K562 (cell line): ENCODE data around the gene MYBPH. TPM values are rescaled to one million over a fixed set of nuclear protein-coding genes. Genes with fewer than 3 reads are reported as not detected.

Experiments
- ATAC-seq: fragments of 200-7000 bp; cut with Tn5 transposase; 3 replicates; pipeline ENCODE4 v1.9.1; 2020; ENCODE audit warnings: moderate library complexity
- BruUV-seq: library from RNA; stranded (reverse); fragments of 400-500 nt; replicated peaks from 2 replicates; lab custom pipeline; 2021; lab: Mats Ljungman, UMichigan
- CTCF ChIA-PET: fragments of 300-600 bp; formaldehyde crosslinking; extraction: SDS; loops from one replicate; lab custom pipeline; 2021; ENCODE audit warnings: low intra/inter-chr PET ratio; lab: Yijun Ruan, JAX
- POLR2A ChIA-PET: fragments of 300-600, 350-650 bp; sonication (Branson Sonifier 250); formaldehyde crosslinking; extraction: SDS; loops from one replicate; lab custom pipeline; 2021; ENCODE audit warnings: antibody characterized with exemption, inconsistent platforms; lab: Yijun Ruan, JAX
- DNase-seq, 4 experiments: peaks; one replicate each; pipeline versions ENCODE4 v3.0.0 to v3.0.0-alpha.2; 2011 to 2018; ENCODE audit warnings: low spot score in 3 of 4, mixed read lengths in 3 of 4; ENCODE audit errors: extremely low read depth in 1 of 4
- FAIRE-seq: peaks from 2 replicates; lab custom pipeline; 2011; peaks lifted over from hg19 to GRCh38; lab: Jason Lieb, UNC
- H2AFZ ChIP-seq: 2 replicates; pipeline ENCODE4 v1.6.0; 2011; ENCODE audit warnings: low read depth, low read length, control low read depth, inconsistent platforms
- H3K27ac ChIP-seq: fragments of 200-600 bp; 3 replicates; pipeline ENCODE4 v1.8.0; 2011; ENCODE audit warnings: low read depth, mild to moderate bottlenecking, control low read depth, inconsistent platforms, low read length, moderate library complexity, mixed read lengths; ENCODE audit errors: extremely low read depth
- H3K27me3 ChIP-seq, 2 experiments: fragments of 300-600 bp in 1 of 2; 2 replicates in 1 of 2; 3 replicates in 1 of 2; pipeline versions ENCODE4 v1.6.0 to v1.8.0; 2011; ENCODE audit warnings: inconsistent platforms in 2 of 2, low read length in 2 of 2, mild to moderate bottlenecking in 1 of 2, mixed read lengths in 1 of 2, moderate library complexity in 1 of 2; ENCODE audit not compliant: control insufficient read depth in 2 of 2, insufficient read depth in 2 of 2
- H3K36me3 ChIP-seq: fragments of 300-600 bp; 3 replicates; pipeline ENCODE4 v1.8.0; 2011; ENCODE audit warnings: mild to moderate bottlenecking, low read length, inconsistent platforms; ENCODE audit not compliant: control insufficient read depth, insufficient read depth
- H3K4me1 ChIP-seq, 2 experiments: fragments of 200-600 bp in 1 of 2; replicated peaks in 1 of 2; 2 replicates in 1 of 2; 3 replicates in 1 of 2; pipeline versions ENCODE4 v1.5.1 to v1.8.0; 2011; ENCODE audit warnings: inconsistent platforms in 2 of 2, low read length in 2 of 2, mild to moderate bottlenecking in 1 of 2, mixed read lengths in 1 of 2, moderate library complexity in 1 of 2; ENCODE audit not compliant: control insufficient read depth in 2 of 2, insufficient read depth in 2 of 2
- H3K4me2 ChIP-seq: 2 replicates; pipeline ENCODE4 v1.6.1; 2011; ENCODE audit warnings: low read length, control low read depth, inconsistent platforms, mixed read lengths; ENCODE audit not compliant: insufficient read depth
- H3K4me3 ChIP-seq: fragments of 200-600 bp; sonication (generic), shearing (Covaris generic); 2 replicates; pipeline ENCODE4 v1.5.1; 2016; ENCODE audit warnings: control low read depth, inconsistent platforms
- H3K79me2 ChIP-seq: fragments of 200-600 bp; 3 replicates; pipeline ENCODE4 v1.8.0; 2011; ENCODE audit warnings: low read length, inconsistent platforms; ENCODE audit not compliant: control insufficient read depth, insufficient read depth
- H3K9ac ChIP-seq, 2 experiments: 2 replicates each; pipeline versions ENCODE4 v1.6.0 to v1.6.1; 2011; ENCODE audit warnings: low read depth in 2 of 2, low read length in 2 of 2, control low read depth in 1 of 2, inconsistent platforms in 1 of 2, mild to moderate bottlenecking in 1 of 2, mixed read lengths in 1 of 2; ENCODE audit not compliant: insufficient read depth in 1 of 2
- H3K9me1 ChIP-seq: one replicate; pipeline ENCODE4 v1.6.0; 2011; ENCODE audit warnings: inconsistent platforms, mild to moderate bottlenecking, low read length, moderate library complexity; ENCODE audit not compliant: control insufficient read depth, insufficient read depth
- H3K9me3 ChIP-seq: replicated peaks from 2 replicates; pipeline ENCODE4 v1.5.1; 2011; ENCODE audit warnings: low read depth, low read length, inconsistent platforms; ENCODE audit not compliant: control insufficient read depth, insufficient read depth
- H4K20me1 ChIP-seq: replicated peaks from 2 replicates; pipeline ENCODE4 v1.6.1; 2011; ENCODE audit warnings: low read length, inconsistent platforms, mixed read lengths; ENCODE audit not compliant: control insufficient read depth, insufficient read depth
- CHAMP1 ChIP-seq: fragments of 450-650 bp; IDR thresholded peaks from 2 replicates; pipeline ENCODE4 v1.6.1; 2016; ENCODE audit warnings: mild to moderate bottlenecking
- CXXC5 ChIP-seq: fragments of 250-450 bp; sonication (Bioruptor Pico); IDR thresholded peaks from 2 replicates; pipeline ENCODE4 v1.8.0; 2022; ENCODE audit warnings: inconsistent platforms, mild to moderate bottlenecking, moderate library complexity
- DDX20 ChIP-seq: fragments of 450-650 bp; IDR thresholded peaks from 2 replicates; pipeline ENCODE4 v1.6.1; 2016; ENCODE audit warnings: missing genetic modification characterization, low read depth, mild to moderate bottlenecking, missing compliant biosample characterization, moderate library complexity
- EP300 ChIP-seq: IDR thresholded peaks from 2 replicates; pipeline ENCODE4 v1.6.1; 2012; ENCODE audit warnings: low read length, improper control_type of control experiment
- MBD2 ChIP-seq: sonication (generic); IDR thresholded peaks from 2 replicates; pipeline ENCODE4 v1.6.1; 2016; ENCODE audit warnings: low read depth, borderline replicate concordance
- NR2F6 ChIP-seq: fragments of 450-650 bp; formaldehyde crosslinking; IDR thresholded peaks from 2 replicates; pipeline ENCODE4 v1.4.0; 2020; ENCODE audit warnings: mild to moderate bottlenecking
- TAL1 ChIP-seq: fragments of 450-650 bp; IDR thresholded peaks from 2 replicates; pipeline ENCODE4 v1.6.1; 2016; ENCODE audit warnings: mild to moderate bottlenecking
- THRA ChIP-seq: fragments of 450-650 bp; IDR thresholded peaks from 2 replicates; pipeline ENCODE4 v1.6.1; 2017; ENCODE audit warnings: mild to moderate bottlenecking, moderate library complexity
- ZEB2 ChIP-seq: fragments of 450-650 bp; IDR thresholded peaks from 2 replicates; pipeline ENCODE4 v1.6.1; 2016
- WGBS: fragments of 100-300 bp; shearing (Covaris generic); methylation state at CpG from one replicate; pipeline ENCODE4 v1.1.6; 2016; ENCODE audit warnings: low coverage, mixed read lengths; ENCODE audit not compliant: insufficient coverage; ENCODE audit errors: missing lambda C conversion rate; 5-methylcytosine and 5-hydroxymethylcytosine counted together
- in situ Hi-C: fragments of 300-500 bp; cut with MboI; formaldehyde crosslinking; loops from 4 replicates; pipeline ENCODE4 v1.15.0; 2018; ENCODE audit warnings: inconsistent platforms, mixed read lengths
- intact Hi-C: fragments of 100-400 bp; cut with micrococcal nuclease; formaldehyde crosslinking; loops from 2 replicates; pipeline ENCODE4 v1.14.2; 2022
- polyA plus RNA-seq, 8 experiments: library from polyadenylated mRNA; depleted of rRNA in 4 of 8; stranded (reverse) in 5 of 8; unstranded in 3 of 8; fragments of >200 nt; fragmentation: Nextera tagmentation in 2 of 8; fragmentation: Illumina TruSeq in 1 of 8; extraction: Ambion mirVana in 2 of 8; extraction: Trizol in 1 of 8; gene quantifications; 2 replicates each; pipeline versions ENCODE4 v1.2.1 to v1.2.3, GENCODE V29; 2011 to 2014; ENCODE audit warnings: inconsistent platforms in 1 of 8, missing spikeins in 1 of 8
- total RNA-seq, 7 experiments: library from RNA; depleted of rRNA in 6 of 7; stranded (reverse); fragments of >200 nt in 6 of 7; fragmentation: Illumina TruSeq in 2 of 7; extraction: Trizol in 2 of 7; gene quantifications; 2 replicates each; pipeline versions ENCODE4 v1.2.1 to v1.2.3, GENCODE V29; 2011 to 2021; ENCODE audit warnings: low replicate concordance in 1 of 7

Gene MYBPH
- total and polyA plus RNA-seq, 9 of the 15 experiments (the other 6 are each of a cell fraction or from before 2014, with no cell fraction given), result 0.13 TPM; not detected in 8

- WGBS, result 0% methylated on average over 6 of the region's 6 CpGs
- Histone ChIP-seq H3K4me3 (no peak overlapping the region), H3K27me3 (peaks cover 20 to 56% of the 10 kb centered on the region in 2 experiments; a peak in 4 of 5 replicates), H2AFZ (no peak overlapping the region), H3K27ac (no peak overlapping the region), H3K4me2 (no peak overlapping the region), H3K9me3 (no peaks in the 10 kb centered on the region), H3K79me2 (no peaks in the 10 kb centered on the region), H3K9ac (no peak overlapping the region), H4K20me1 (peaks cover 8% of the 10 kb centered on the region; the same call in 1 of the 2 replicates), H3K4me1 (peaks cover 0 to 4% of the 10 kb centered on the region in 2 experiments; a peak in 1 of 5 replicates), H3K36me3 (no peaks in the 10 kb centered on the region), H3K9me1 (no peaks in the 10 kb centered on the region)
- ChIA-PET POLR2A (interaction anchor here (0.6 to 1.7 kb wide), 3 partner anchors 9 to 60 kb away, joined by 4 to 7 read pairs (median 4); partner anchors contain the start of gene MYBPH), CTCF (no interaction called here)
- no peak for DNase-seq
- TF ChIP-seq THRA (no peak), DDX20 (no peak), CXXC5 (CRISPR knock-in tag) (no peak), ZEB2 (no peak), MBD2 (no peak), NR2F6 (no peak), EP300 (no peak), TAL1 (no peak), CHAMP1 (no peak)
- no peak for ATAC-seq
- in situ Hi-C loops, result no loop called here
- no TSS peak for BruUV-seq
- intact Hi-C loops, result no loop called here
- FAIRE-seq, result no peak
These were observed 14.5 kb downstream of the MYBPH start for GRCh38 chr1:203161175-203161574.
